SK-N-SH (cell line): Measurements from ENCODE around the gene SH2B3. TPM values are rescaled to one million over a fixed set of nuclear protein-coding genes. Genes with fewer than 3 reads are reported as not detected.

Experiments
- CTCF ChIA-PET: fragments of 300-600, 350-600 bp; formaldehyde crosslinking; extraction: SDS; loops from one replicate; lab custom pipeline; 2021; lab: Yijun Ruan, JAX
- POLR2A ChIA-PET: fragments of 350-600 bp; sonication (Branson Sonifier 250); formaldehyde crosslinking; extraction: SDS; loops from one replicate; lab custom pipeline; 2020; ENCODE audit warnings: antibody characterized with exemption, inconsistent platforms; lab: Yijun Ruan, JAX
- DNase-seq: peaks from one replicate; pipeline ENCODE4 v3.0.0; 2012
- H2AFZ ChIP-seq: fragments of 200-600 bp; sonication (generic); 2 replicates; pipeline ENCODE4 v1.8.1; 2016; ENCODE audit warnings: antibody characterized with exemption, mild to moderate bottlenecking, low read depth
- H3F3A ChIP-seq: fragments of 200-600 bp; sonication (generic); replicated peaks from 2 replicates; pipeline ENCODE3; 2016; ENCODE audit warnings: antibody characterized with exemption, mild to moderate bottlenecking; ENCODE audit not compliant: insufficient read depth
- H3K27ac ChIP-seq, 2 experiments: fragments of 200-500 bp in 1 of 2; fragments of 200-600 bp in 1 of 2; sonication (Bioruptor generic) in 1 of 2; sonication (generic), shearing (Covaris generic) in 1 of 2; 2 replicates each; pipeline versions ENCODE4 v1.5.1 to v1.6.1; 2014 to 2016; ENCODE audit warnings: low read depth in 2 of 2, inconsistent platforms in 1 of 2, low read length in 1 of 2, mild to moderate bottlenecking in 1 of 2, mixed read lengths in 1 of 2
- H3K27me3 ChIP-seq: fragments of 200-600 bp; sonication (generic), shearing (Covaris generic); 2 replicates; pipeline ENCODE4 v1.6.1; 2016; ENCODE audit warnings: mixed run types; ENCODE audit not compliant: insufficient read depth
- H3K36me3 ChIP-seq, 2 experiments: fragments of 200-500 bp in 1 of 2; fragments of 200-600 bp in 1 of 2; sonication (Bioruptor generic) in 1 of 2; sonication (generic) in 1 of 2; replicated peaks in 1 of 2; 2 replicates each; pipeline versions ENCODE3 to v1.5.1; 2014 to 2016; ENCODE audit warnings: low read length in 1 of 2, mild to moderate bottlenecking in 1 of 2; ENCODE audit not compliant: insufficient read depth in 2 of 2, control insufficient read depth in 1 of 2
- H3K4me1 ChIP-seq, 2 experiments: fragments of 200-500 bp in 1 of 2; fragments of 200-600 bp in 1 of 2; sonication (Bioruptor generic) in 1 of 2; sonication (generic), shearing (Covaris generic) in 1 of 2; 2 replicates each; pipeline versions ENCODE4 v1.5.1 to v1.6.1; 2014 to 2016; ENCODE audit warnings: low read depth in 1 of 2, low read length in 1 of 2, mixed run types in 1 of 2; ENCODE audit not compliant: insufficient read depth in 2 of 2, control insufficient read depth in 1 of 2
- H3K4me2 ChIP-seq: fragments of 200-600 bp; sonication (generic), shearing (Covaris generic); 2 replicates; pipeline ENCODE4 v1.6.1; 2017; ENCODE audit warnings: mixed run types
- H3K4me3 ChIP-seq, 2 experiments: fragments of 200-500 bp in 1 of 2; fragments of 200-600 bp in 1 of 2; sonication (Bioruptor generic) in 1 of 2; sonication (generic), shearing (Covaris generic) in 1 of 2; 2 replicates each; pipeline versions ENCODE4 v1.5.1 to v1.8.1; 2014 to 2016; ENCODE audit warnings: low read depth in 2 of 2, inconsistent platforms in 1 of 2, low read length in 1 of 2, mild to moderate bottlenecking in 1 of 2, mixed read lengths in 1 of 2, moderate library complexity in 1 of 2
- H3K79me2 ChIP-seq: fragments of 200-600 bp; sonication (generic); 2 replicates; pipeline ENCODE4 v1.8.1; 2017; ENCODE audit warnings: mild to moderate bottlenecking; ENCODE audit not compliant: insufficient read depth
- H3K9ac ChIP-seq: fragments of 200-600 bp; sonication (generic); 2 replicates; pipeline ENCODE4 v1.6.1; 2017; ENCODE audit warnings: mixed run types
- H3K9me2 ChIP-seq: fragments of 200-600 bp; sonication (generic); 2 replicates; pipeline ENCODE4 v1.6.1; 2017; ENCODE audit warnings: mixed run types
- H3K9me3 ChIP-seq: fragments of 200-600 bp; sonication (generic); 2 replicates; pipeline ENCODE4 v1.6.1; 2017; ENCODE audit warnings: mixed run types, mild to moderate bottlenecking, moderate library complexity
- H4K20me1 ChIP-seq: fragments of 200-600 bp; sonication (generic); 2 replicates; pipeline ENCODE4 v1.6.1; 2017; ENCODE audit warnings: mild to moderate bottlenecking, mixed run types; ENCODE audit not compliant: insufficient read depth
- ELF1 ChIP-seq: IDR thresholded peaks from 2 replicates; pipeline ENCODE4 v1.4.0; 2012
- EZH2phosphoT487 ChIP-seq: fragments of 200-600 bp; sonication (generic); IDR thresholded peaks from 2 replicates; pipeline ENCODE4 v1.6.1; 2017; ENCODE audit warnings: low read depth, mixed run types, mild to moderate bottlenecking, antibody characterized with exemption, moderate library complexity, borderline replicate concordance
- GABPA ChIP-seq: IDR thresholded peaks from 2 replicates; pipeline ENCODE4 v1.4.0; 2012; ENCODE audit warnings: low read depth, mild to moderate bottlenecking
- NRF1 ChIP-seq: IDR thresholded peaks from 2 replicates; pipeline ENCODE4 v1.6.1; 2012; ENCODE audit warnings: low read depth, mild to moderate bottlenecking, low read length
- RAD21 ChIP-seq: IDR thresholded peaks from 2 replicates; pipeline ENCODE4 v1.6.1; 2012; ENCODE audit warnings: mild to moderate bottlenecking, low read length
- RCOR1 ChIP-seq: fragments of 150-350 bp; IDR thresholded peaks from 2 replicates; pipeline ENCODE4 v1.6.1; 2017; ENCODE audit warnings: antibody characterized with exemption, low read length
- RXRA ChIP-seq: IDR thresholded peaks from 2 replicates; pipeline ENCODE4 v1.4.0; 2012; ENCODE audit warnings: low read depth, mild to moderate bottlenecking, borderline replicate concordance
- SMC3 ChIP-seq: IDR thresholded peaks from 2 replicates; pipeline ENCODE4 v1.6.1; 2012; ENCODE audit warnings: low read depth, low read length, improper control_type of control experiment
- TEAD4 ChIP-seq: IDR thresholded peaks from 2 replicates; pipeline ENCODE4 v1.4.0; 2012; ENCODE audit warnings: mild to moderate bottlenecking, borderline replicate concordance; ENCODE audit not compliant: insufficient read depth
- WGBS: methylation state at CpG from one replicate; pipeline ENCODE4 v1.1.6; 2017; ENCODE audit warnings: low lambda C conversion rate; 5-methylcytosine and 5-hydroxymethylcytosine counted together
- polyA plus RNA-seq, 3 experiments: library from polyadenylated mRNA; depleted of rRNA; stranded (reverse); fragments of >200 nt; gene quantifications; 2 replicates each; pipeline ENCODE4 v1.2.3, GENCODE V29; 2012
- TF ChIP-seq, protein P1 (sequence below): IDR thresholded peaks from 2 replicates; pipeline ENCODE4; 2012
- TF ChIP-seq, protein P2 (sequence below): IDR thresholded peaks from 2 replicates; pipeline ENCODE4 v1.4.0; 2012; ENCODE audit warnings: low read depth
- TF ChIP-seq, protein P3 (sequence below): IDR thresholded peaks from 2 replicates; pipeline ENCODE4 v1.4.0; 2012; ENCODE audit warnings: low read depth, borderline replicate concordance

Gene SH2B3
- polyA plus RNA-seq, 1 of the 3 experiments (the other 2 are of a cell fraction), result 15.6 TPM

DNA sequence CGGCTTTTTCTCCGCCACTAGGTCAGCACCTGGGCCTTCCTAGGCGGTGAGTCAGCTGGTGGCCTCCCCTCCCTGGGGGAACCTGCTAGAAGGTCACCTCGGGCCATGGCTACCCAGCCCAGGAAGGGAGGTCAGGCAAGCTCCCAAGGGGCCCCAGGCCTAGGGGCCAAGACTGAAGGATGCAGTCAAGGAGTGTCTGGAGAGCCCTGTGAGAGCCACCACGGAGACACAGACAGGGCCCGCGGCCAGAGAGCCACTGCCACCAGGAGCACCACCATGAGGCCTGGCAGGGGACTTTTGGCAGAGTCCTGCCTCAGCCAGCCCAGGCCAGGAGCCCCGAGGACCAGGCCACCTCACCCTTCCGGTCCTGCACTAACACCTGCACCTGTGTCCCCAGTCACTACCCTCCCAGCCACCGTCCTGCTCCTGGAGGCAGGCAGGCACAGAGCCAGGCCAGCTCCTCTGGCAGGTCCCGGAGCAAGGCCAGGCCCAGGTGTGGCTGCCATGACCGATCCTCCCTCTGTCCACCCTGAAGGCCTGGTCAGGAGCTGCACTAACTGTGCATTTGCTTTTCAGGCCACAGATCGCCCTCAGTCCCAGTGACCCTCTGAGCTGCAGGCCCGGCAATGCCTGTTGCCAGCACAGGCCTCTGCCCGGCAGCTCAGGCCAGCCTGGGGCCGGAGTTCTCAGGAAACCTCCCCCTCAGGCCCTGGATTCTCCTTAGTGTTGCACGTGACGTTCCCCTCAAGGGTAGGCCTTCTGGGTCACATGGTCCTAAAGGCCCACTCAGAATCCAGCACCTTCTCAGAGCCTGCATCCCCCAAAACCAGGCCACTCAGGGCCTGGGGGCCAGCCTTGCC lies 43.8 kb upstream of the SH2B3 start (continued):
- no peak for TF ChIP-seq SMC3
- TF ChIP-seq, protein P1, sequence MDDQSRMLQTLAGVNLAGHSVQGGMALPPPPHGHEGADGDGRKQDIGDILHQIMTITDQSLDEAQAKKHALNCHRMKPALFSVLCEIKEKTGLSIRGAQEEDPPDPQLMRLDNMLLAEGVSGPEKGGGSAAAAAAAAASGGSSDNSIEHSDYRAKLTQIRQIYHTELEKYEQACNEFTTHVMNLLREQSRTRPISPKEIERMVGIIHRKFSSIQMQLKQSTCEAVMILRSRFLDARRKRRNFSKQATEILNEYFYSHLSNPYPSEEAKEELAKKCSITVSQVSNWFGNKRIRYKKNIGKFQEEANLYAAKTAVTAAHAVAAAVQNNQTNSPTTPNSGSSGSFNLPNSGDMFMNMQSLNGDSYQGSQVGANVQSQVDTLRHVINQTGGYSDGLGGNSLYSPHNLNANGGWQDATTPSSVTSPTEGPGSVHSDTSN, result no peak
- no peak for TF ChIP-seq EZH2phosphoT487
- no peak for TF ChIP-seq RCOR1

DNA sequence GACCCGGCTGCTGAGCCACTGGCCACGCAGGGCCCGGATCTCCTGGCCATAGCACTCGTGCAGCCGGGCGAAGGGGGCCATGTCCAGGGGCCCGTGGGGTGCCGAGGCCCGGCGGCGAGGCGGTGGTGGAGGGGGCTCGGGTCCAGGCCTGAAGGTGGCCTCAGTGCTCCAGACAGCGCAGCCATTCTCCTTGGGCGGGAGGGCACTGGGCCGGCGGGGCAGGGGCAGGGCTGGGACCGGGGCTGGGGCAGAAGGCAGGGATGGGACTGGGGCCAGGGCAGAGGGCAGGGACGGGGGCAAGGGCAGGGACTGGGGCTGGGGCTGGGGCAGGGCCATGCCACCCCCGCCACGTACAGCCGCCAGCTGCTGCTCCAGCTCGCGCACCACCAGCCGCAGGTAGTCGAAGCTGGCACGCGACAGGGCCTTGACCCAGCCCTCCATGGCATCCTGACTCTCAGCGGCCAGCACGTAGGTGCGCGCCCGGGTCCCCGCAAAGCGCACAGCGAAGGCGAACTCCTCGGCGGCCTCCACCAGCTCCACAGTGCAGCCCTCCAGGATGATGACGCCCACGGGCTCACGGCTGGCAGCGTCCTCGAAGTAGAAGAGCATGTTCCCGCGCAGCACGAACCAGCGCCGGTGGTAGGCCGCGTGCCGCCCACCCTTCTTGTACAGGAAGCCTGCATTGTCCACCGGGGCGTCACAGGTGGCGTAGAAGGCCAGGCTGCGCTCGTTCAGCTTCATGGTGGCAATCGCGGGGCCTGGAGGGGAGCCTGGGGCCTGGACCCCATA lies 42.8 kb upstream of the SH2B3 start:
- no peak overlapping the region for H3K9ac ChIP-seq
- no peaks in the 10 kb centered on the region for H4K20me1 ChIP-seq
- H3K36me3 ChIP-seq, result peaks cover 0 to 5% of the 10 kb centered on the region in 2 experiments
- no peak overlapping the region for H3K4me2 ChIP-seq
- TF ChIP-seq TEAD4 (no peak), RXRA (no peak), GABPA (no peak), NRF1 (no peak), ELF1 (no peak), RAD21 (no peak)
- TF ChIP-seq, protein P2, sequence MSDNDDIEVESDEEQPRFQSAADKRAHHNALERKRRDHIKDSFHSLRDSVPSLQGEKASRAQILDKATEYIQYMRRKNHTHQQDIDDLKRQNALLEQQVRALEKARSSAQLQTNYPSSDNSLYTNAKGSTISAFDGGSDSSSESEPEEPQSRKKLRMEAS, result no peak
- TF ChIP-seq, protein P3, sequence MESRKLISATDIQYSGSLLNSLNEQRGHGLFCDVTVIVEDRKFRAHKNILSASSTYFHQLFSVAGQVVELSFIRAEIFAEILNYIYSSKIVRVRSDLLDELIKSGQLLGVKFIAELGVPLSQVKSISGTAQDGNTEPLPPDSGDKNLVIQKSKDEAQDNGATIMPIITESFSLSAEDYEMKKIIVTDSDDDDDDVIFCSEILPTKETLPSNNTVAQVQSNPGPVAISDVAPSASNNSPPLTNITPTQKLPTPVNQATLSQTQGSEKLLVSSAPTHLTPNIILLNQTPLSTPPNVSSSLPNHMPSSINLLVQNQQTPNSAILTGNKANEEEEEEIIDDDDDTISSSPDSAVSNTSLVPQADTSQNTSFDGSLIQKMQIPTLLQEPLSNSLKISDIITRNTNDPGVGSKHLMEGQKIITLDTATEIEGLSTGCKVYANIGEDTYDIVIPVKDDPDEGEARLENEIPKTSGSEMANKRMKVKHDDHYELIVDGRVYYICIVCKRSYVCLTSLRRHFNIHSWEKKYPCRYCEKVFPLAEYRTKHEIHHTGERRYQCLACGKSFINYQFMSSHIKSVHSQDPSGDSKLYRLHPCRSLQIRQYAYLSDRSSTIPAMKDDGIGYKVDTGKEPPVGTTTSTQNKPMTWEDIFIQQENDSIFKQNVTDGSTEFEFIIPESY, result no peak
- TF ChIP-seq, all 33 proteins: peak for 0
- Histone ChIP-seq H3F3A (no peaks in the 10 kb centered on the region), H3K79me2 (peaks cover 14% of the 10 kb centered on the region; the same call in 1 of the 2 replicates), H3K9me3 (no peaks in the 10 kb centered on the region), H3K27ac (no peak overlapping the region), H3K27me3 (no peaks in the 10 kb centered on the region), H3K4me1 (peaks cover 0 to 9% of the 10 kb centered on the region in 2 experiments; a peak in 1 of 4 replicates), H3K9me2 (no peaks in the 10 kb centered on the region), H2AFZ (no peak overlapping the region), H3K4me3 (no peak overlapping the region)
- CTCF ChIA-PET, result interaction anchor here (1.9 kb wide), 1 partner anchor 34 kb away, joined by 8 read pairs; no protein-coding TSS in a partner anchor
- POLR2A ChIA-PET, result no interaction called here
- DNase-seq, result no peak
- WGBS, result 98% methylated on average over 25 of the region's 59 CpGs
